Neural cell (in vitro differentiated cells): ENCODE data around the gene KCND2.

Experiments
- CTCF ChIP-seq: fragments of 450-650 bp; IDR thresholded peaks from 2 replicates; pipeline ENCODE4 v1.5.1; 2014; ENCODE audit warnings: antibody characterized with exemption, mild to moderate bottlenecking, moderate library complexity; ENCODE audit not compliant: poor library complexity, severe bottlenecking
- EZH2 ChIP-seq: fragments of 200-600, 300-800 bp; shearing (Covaris generic), sonication (generic); IDR thresholded peaks from 2 replicates; pipeline ENCODE4 v1.6.1; 2014; ENCODE audit warnings: antibody characterized with exemption, low read length, borderline replicate concordance, mild to moderate bottlenecking; ENCODE audit not compliant: insufficient read depth, poor library complexity, severe bottlenecking
- MXI1 ChIP-seq: fragments of 450-650 bp; conservative IDR thresholded peaks from 2 replicates; pipeline ENCODE4 v1.6.1; 2014; ENCODE audit warnings: antibody characterized with exemption, mild to moderate bottlenecking; ENCODE audit not compliant: poor library complexity, severe bottlenecking
- POLR2AphosphoS5 ChIP-seq: IDR thresholded peaks from 2 replicates; pipeline ENCODE4 v1.6.1; 2012
- RAD21 ChIP-seq: fragments of 450-650 bp; conservative IDR thresholded peaks from 2 replicates; pipeline ENCODE4 v1.6.1; 2014; ENCODE audit warnings: antibody characterized with exemption, mild to moderate bottlenecking, moderate library complexity
- REST ChIP-seq: IDR thresholded peaks from 2 replicates; pipeline ENCODE4 v1.6.1; 2012; ENCODE audit warnings: borderline replicate concordance
- TAF1 ChIP-seq: IDR thresholded peaks from 2 replicates; pipeline ENCODE4 v1.6.1; 2012; ENCODE audit warnings: low read depth

- no peak for TF ChIP-seq CTCF
- no peak for TF ChIP-seq EZH2
- TF ChIP-seq POLR2AphosphoS5, result no peak
- TF ChIP-seq MXI1, result no peak
- TF ChIP-seq REST, result no peak
- no peak for TF ChIP-seq RAD21
- TF ChIP-seq TAF1, result no peak
These were observed 456.3 kb downstream of the KCND2 start for GRCh38 chr7:120729245-120729644.
